Natural killer cell treated with Interleukin-12 subunit alpha and Interleukin-12 subunit beta and Interleukin-15 and Interleukin-18, amount 100 ng/mL, for 72 hours (primary cell): Measurements from ENCODE around the gene PARM1. TPM values are rescaled to one million over a fixed set of nuclear protein-coding genes. Genes with fewer than 3 reads are reported as not detected.
"Not testable (repeated sequence)": the region's sequence is repeated elsewhere in the genome, so short reads cannot be mapped to it uniquely, and the experiment has no call there.

ENCODE experiments used
- ATAC-seq, 2 donors: fragments of 150-1000 bp; cut with Tn5 transposase in 1 of 2; sonication (Bioruptor Pico), chemical (Tn5 transposase) in 1 of 2; 2 replicates each; pipeline ENCODE4 v1.10.0; 2021
- DNase-seq: peaks from one replicate; pipeline ENCODE4 v3.0.0; 2022; ENCODE audit warnings: low spot score
- H3K27ac Mint-ChIP-seq, 2 donors: 1 replicate in 1 of 2; 2 replicates in 1 of 2; pipeline ENCODE4 v1.8.0; 2022; ENCODE audit warnings: mixed read lengths in 2 of 2, mild to moderate bottlenecking in 1 of 2, moderate library complexity in 1 of 2
- H3K27me3 Mint-ChIP-seq, 2 donors: 1 replicate in 1 of 2; 2 replicates in 1 of 2; pipeline ENCODE4 v1.8.0; 2022; ENCODE audit warnings: mixed read lengths in 2 of 2
- H3K36me3 Mint-ChIP-seq: one replicate; pipeline ENCODE4 v1.8.0; 2022; ENCODE audit warnings: mixed read lengths
- H3K4me1 Mint-ChIP-seq, 2 donors: 1 replicate in 1 of 2; 2 replicates in 1 of 2; pipeline ENCODE4 v1.8.0; 2022; ENCODE audit warnings: low read depth in 2 of 2, mixed read lengths in 2 of 2, mild to moderate bottlenecking in 1 of 2
- H3K4me3 Mint-ChIP-seq: one replicate; pipeline ENCODE4 v1.8.0; 2022; ENCODE audit warnings: mixed read lengths
- H3K9me3 Mint-ChIP-seq: 2 replicates; pipeline ENCODE4 v1.8.0; 2022; ENCODE audit warnings: mixed read lengths
- total RNA-seq, 2 donors: library from RNA; stranded (reverse); gene quantifications; one replicate each; pipeline ENCODE4 v1.2.3, GENCODE V29; 2022

Gene PARM1
- total RNA-seq, 2 donors from 2014 or later, result 0.39 TPM; not detected in 1

- H3K4me3 Mint-ChIP-seq, result no peak overlapping the region
- no peak for DNase-seq
- H3K4me1 Mint-ChIP-seq, result no peaks in the 10 kb centered on the region
- H3K36me3 Mint-ChIP-seq, result peaks cover 12% of the 10 kb centered on the region
- H3K27me3 Mint-ChIP-seq, result peaks cover 0 to 3% of the 10 kb centered on the region in 2 donors
- no peak for ATAC-seq
- no peak overlapping the region for H3K27ac Mint-ChIP-seq
- H3K9me3 Mint-ChIP-seq, result peaks cover 16% of the 10 kb centered on the region
Observed at GRCh38 chr4:74975848-74976824, 43.2 kb downstream of the PARM1 start.

- Mint-ChIP-seq H3K36me3 (peaks cover 12% of the 10 kb centered on the region), H3K27me3 (no peaks in the 10 kb centered on the region), H3K9me3 (peaks cover 9% of the 10 kb centered on the region), H3K27ac (no peak overlapping the region), H3K4me3 (no peak overlapping the region), H3K4me1 (no peaks in the 10 kb centered on the region)
- ATAC-seq, result no peak
- no peak for DNase-seq
Observed at GRCh38 chr4:74982546-74983252, 49.8 kb downstream of the PARM1 start.

- H3K9me3 Mint-ChIP-seq, result peaks cover 13% of the 10 kb centered on the region
- no peaks in the 10 kb centered on the region for H3K4me1 Mint-ChIP-seq
- H3K27me3 Mint-ChIP-seq, result no peaks in the 10 kb centered on the region
- DNase-seq, result no peak
- no peak overlapping the region for H3K27ac Mint-ChIP-seq
- no peak for ATAC-seq
- peaks cover 8% of the 10 kb centered on the region for H3K36me3 Mint-ChIP-seq
- no peak overlapping the region for H3K4me3 Mint-ChIP-seq
Observed at GRCh38 chr4:74983253-74983635, 50.3 kb downstream of the PARM1 start.

- ATAC-seq, result no peak
- Mint-ChIP-seq H3K36me3 (no peaks in the 10 kb centered on the region), H3K4me1 (no peaks in the 10 kb centered on the region)
Observed at GRCh38 chr4:74990276-74990875, 57.5 kb downstream of the PARM1 start.

GRCh38 chr4:74994436-74994835 lies 61.5 kb downstream of the PARM1 start:
- not testable (repeated sequence) for H3K4me3 Mint-ChIP-seq, H3K36me3 Mint-ChIP-seq, H3K9me3 Mint-ChIP-seq, H3K27ac Mint-ChIP-seq, ATAC-seq, H3K4me1 Mint-ChIP-seq, H3K27me3 Mint-ChIP-seq, DNase-seq

More at GRCh38 chr4:74990276-74990875, 57.5 kb downstream of the PARM1 start:
- H3K4me3 Mint-ChIP-seq, result no peak overlapping the region
- H3K27ac Mint-ChIP-seq, result no peak overlapping the region
- H3K27me3 Mint-ChIP-seq, result no peaks in the 10 kb centered on the region
- H3K9me3 Mint-ChIP-seq, result peaks cover 9% of the 10 kb centered on the region
- DNase-seq, result no peak

GRCh38 chr4:74996996-74997395 lies 64.1 kb downstream of the PARM1 start:
- Mint-ChIP-seq H3K9me3 (no peaks in the 10 kb centered on the region), H3K4me1 (no peaks in the 10 kb centered on the region), H3K36me3 (no peaks in the 10 kb centered on the region), H3K27me3 (no peaks in the 10 kb centered on the region), H3K27ac (no peak overlapping the region), H3K4me3 (no peak overlapping the region)
- DNase-seq (no peak), ATAC-seq (no peak)

- Mint-ChIP-seq H3K4me3 (no peak overlapping the region), H3K4me1 (no peaks in the 10 kb centered on the region), H3K36me3 (no peaks in the 10 kb centered on the region), H3K9me3 (no peaks in the 10 kb centered on the region), H3K27me3 (no peaks in the 10 kb centered on the region), H3K27ac (no peak overlapping the region)
- no peak for DNase-seq
- no peak for ATAC-seq
Observed at GRCh38 chr4:74997948-74998729, 65.2 kb downstream of the PARM1 start.

- H3K27me3 Mint-ChIP-seq, result no peaks in the 10 kb centered on the region
- no peaks in the 10 kb centered on the region for H3K36me3 Mint-ChIP-seq
- H3K4me1 Mint-ChIP-seq, result no peaks in the 10 kb centered on the region
- peaks cover 5% of the 10 kb centered on the region for H3K9me3 Mint-ChIP-seq
- no peak for ATAC-seq
- no peak for DNase-seq
- H3K4me3 Mint-ChIP-seq, result no peak overlapping the region
- H3K27ac Mint-ChIP-seq, result no peak overlapping the region
Observed at GRCh38 chr4:74999714-75000309, 66.9 kb downstream of the PARM1 start.

GRCh38 chr4:75001871-75002270 lies 69.0 kb downstream of the PARM1 start:
- no peaks in the 10 kb centered on the region for H3K36me3 Mint-ChIP-seq
- no peak overlapping the region for H3K27ac Mint-ChIP-seq
- DNase-seq (no peak), ATAC-seq (no peak)
- no peak overlapping the region for H3K4me3 Mint-ChIP-seq
- peaks cover 5% of the 10 kb centered on the region for H3K9me3 Mint-ChIP-seq
- H3K27me3 Mint-ChIP-seq, result no peaks in the 10 kb centered on the region
- H3K4me1 Mint-ChIP-seq, result no peaks in the 10 kb centered on the region

GRCh38 chr4:75002381-75002780 lies 69.5 kb downstream of the PARM1 start:
- Mint-ChIP-seq H3K4me3 (no peak overlapping the region), H3K9me3 (peaks cover 7% of the 10 kb centered on the region), H3K36me3 (no peaks in the 10 kb centered on the region), H3K4me1 (no peaks in the 10 kb centered on the region), H3K27me3 (no peaks in the 10 kb centered on the region), H3K27ac (no peak overlapping the region)
- ATAC-seq, result no peak
- DNase-seq, result no peak

GRCh38 chr4:75003979-75004378 lies 71.1 kb downstream of the PARM1 start:
- Mint-ChIP-seq H3K36me3 (no peaks in the 10 kb centered on the region), H3K4me3 (no peak overlapping the region), H3K4me1 (no peaks in the 10 kb centered on the region), H3K27me3 (no peaks in the 10 kb centered on the region), H3K27ac (no peak overlapping the region), H3K9me3 (peaks cover 11% of the 10 kb centered on the region)
- DNase-seq (no peak), ATAC-seq (no peak)

GRCh38 chr4:75004755-75005668 lies 72.1 kb downstream of the PARM1 start:
- Mint-ChIP-seq H3K9me3 (peaks cover 11% of the 10 kb centered on the region), H3K4me1 (no peaks in the 10 kb centered on the region), H3K36me3 (no peaks in the 10 kb centered on the region), H3K4me3 (no peak overlapping the region), H3K27ac (no peak overlapping the region), H3K27me3 (no peaks in the 10 kb centered on the region)
- no peak for ATAC-seq
- DNase-seq, result no peak
